Cardiac muscle cell (in vitro differentiated cells and primary cell): ENCODE results near the gene GASK1A. TPM values are rescaled to one million over a fixed set of nuclear protein-coding genes. Genes with fewer than 3 reads are reported as not detected.

Experiments used
- DNase-seq, 2 donors: peaks; one replicate each; pipeline versions ENCODE4 v3.0.0 to v3.0.0-alpha.2; 2010 to 2017; ENCODE audit warnings: low read depth in 1 of 2, low spot score in 1 of 2
- H3K27ac ChIP-seq: fragments of 200-600 bp; sonication (generic); 2 replicates; pipeline ENCODE4 v1.5.1; 2016
- H3K27me3 ChIP-seq: fragments of 200-600 bp; sonication (generic); 2 replicates; pipeline ENCODE4 v1.6.0; 2016; ENCODE audit warnings: control low read depth
- H3K36me3 ChIP-seq: fragments of 200-600 bp; sonication (generic); 2 replicates; pipeline ENCODE4 v1.5.1; 2016; ENCODE audit warnings: control low read depth
- H3K4me1 ChIP-seq: fragments of 200-600 bp; sonication (generic); 2 replicates; pipeline ENCODE4 v1.8.1; 2017; ENCODE audit warnings: low read depth, mild to moderate bottlenecking, mixed run types
- H3K4me3 ChIP-seq: fragments of 200-600 bp; sonication (generic); 2 replicates; pipeline ENCODE4 v1.5.1; 2016; ENCODE audit warnings: mild to moderate bottlenecking
- H3K9me3 ChIP-seq: fragments of 200-600 bp; sonication (generic); 2 replicates; pipeline ENCODE4 v1.5.1; 2017; ENCODE audit warnings: low read depth, mild to moderate bottlenecking, control low read depth
- CTCF ChIP-seq: IDR thresholded peaks from 2 replicates; pipeline ENCODE4 v1.5.1; 2012; ENCODE audit warnings: low read depth, mild to moderate bottlenecking, low read length
- polyA plus RNA-seq: library from polyadenylated mRNA; unstranded; fragments of >200 nt; fragmentation: Nextera tagmentation; extraction: Ambion mirVana; gene quantifications from 2 replicates; pipeline ENCODE4 v1.2.1, GENCODE V29; 2016
- total RNA-seq: library from RNA; depleted of rRNA; stranded (reverse); fragments of >200 nt; gene quantifications from 2 replicates; pipeline ENCODE4 v1.2.3, GENCODE V29; 2016

The GASK1A gene
- total and polyA plus RNA-seq, 2 experiments from 2014 or later, result 0.66 to 0.80 TPM

- no peak for DNase-seq
- Histone ChIP-seq H3K36me3 (no peaks in the 10 kb centered on the region), H3K27ac (no peak overlapping the region), H3K4me3 (peak overlapping the region; percentile 85), H3K27me3 (peaks cover 19% of the 10 kb centered on the region), H3K9me3 (no peaks in the 10 kb centered on the region), H3K4me1 (peaks cover 14% of the 10 kb centered on the region)
- TF ChIP-seq CTCF, result no peak
These were observed 125.8 kb downstream of the GASK1A start for GRCh38 chr3:43104660-43105595.

GRCh38 chr3:43105596-43106292, 126.6 kb downstream of the GASK1A start, which contains the start of gene POMGNT2:
POMGNT2 (minus strand) TSS chr3:43106079; CDS start chr3:43081431, 24,648 bp downstream.
- H3K27me3 ChIP-seq, result peaks cover 19% of the 10 kb centered on the region
- no peaks in the 10 kb centered on the region for H3K9me3 ChIP-seq
- TF ChIP-seq CTCF, result no peak
- no peaks in the 10 kb centered on the region for H3K36me3 ChIP-seq
- DNase-seq, result peak; percentile 86 to 94
- H3K27ac ChIP-seq, result no peak within 1 kb of the TSS
- peak within 1 kb of the TSS; percentile 85 for H3K4me3 ChIP-seq
- peaks cover 14% of the 10 kb centered on the region for H3K4me1 ChIP-seq

GRCh38 chr3:43106293-43106628, 127.2 kb downstream of the GASK1A start:
- H3K9me3 ChIP-seq, result no peaks in the 10 kb centered on the region
- no peaks in the 10 kb centered on the region for H3K36me3 ChIP-seq
- H3K27ac ChIP-seq, result no peak overlapping the region
- H3K27me3 ChIP-seq, result peaks cover 19% of the 10 kb centered on the region
- peak overlapping the region; percentile 85 for H3K4me3 ChIP-seq
- DNase-seq, result no peak
- no peak for TF ChIP-seq CTCF
- peaks cover 14% of the 10 kb centered on the region for H3K4me1 ChIP-seq

Other genes starting within 250 kb of the GASK1A start
- gene CCDC13, start 206.1 kb upstream of the GASK1A start, total RNA-seq, result 1.5 and 3.3 TPM in 2 replicates
- 2.8 and 3.1 TPM in 2 replicates for gene CCDC13, start 206.1 kb upstream of the GASK1A start, polyA plus RNA-seq
- 121 and 167 TPM in 2 replicates for gene HIGD1A, start 174.8 kb upstream of the GASK1A start, total RNA-seq
- 352 and 445 TPM in 2 replicates for gene HIGD1A, start 174.8 kb upstream of the GASK1A start, polyA plus RNA-seq
- gene ACKR2, start 169.9 kb upstream of the GASK1A start, total RNA-seq, result 0.15 and 0.35 TPM in 2 replicates
- gene ACKR2, start 169.9 kb upstream of the GASK1A start, polyA plus RNA-seq, result 2.8 and 3.6 TPM in 2 replicates
- not detected in 2 replicates for gene CYP8B1, start 103.4 kb upstream of the GASK1A start, total RNA-seq
- gene CYP8B1, start 103.4 kb upstream of the GASK1A start, polyA plus RNA-seq, result not detected in 2 replicates
- gene ZNF662, start 73.2 kb upstream of the GASK1A start, total RNA-seq, result 0.14 and 0.21 TPM in 2 replicates
- gene ZNF662, start 73.2 kb upstream of the GASK1A start, polyA plus RNA-seq, result 0.04 TPM in 1 of 2 replicates, not detected in the other
- gene POMGNT2, start 126.8 kb downstream of the GASK1A start, total RNA-seq, result 22.4 and 32.7 TPM in 2 replicates
- gene POMGNT2, start 126.8 kb downstream of the GASK1A start, polyA plus RNA-seq, result 18.4 and 28.0 TPM in 2 replicates